Liver (tissue), 3 donors: ENCODE data around the gene SAPCD2.

ENCODE experiments used
- FOXA1 ChIP-seq: IDR thresholded peaks from 2 replicates; pipeline ENCODE4 v1.6.1; 2016; ENCODE audit warnings: antibody characterized with exemption
- NR2F2 ChIP-seq: IDR thresholded peaks from 2 replicates; pipeline ENCODE4 v1.6.1; 2016; ENCODE audit warnings: antibody characterized with exemption
- RAD21 ChIP-seq, 2 donors: IDR thresholded peaks; 2 replicates each; pipeline ENCODE4 v1.6.1; 2016; ENCODE audit warnings: antibody characterized with exemption in 2 of 2, mild to moderate bottlenecking in 2 of 2
- RXRA ChIP-seq, 2 donors: IDR thresholded peaks; 2 replicates each; pipeline ENCODE4 v1.6.1; 2017 to 2018; ENCODE audit warnings: antibody characterized with exemption in 2 of 2, mild to moderate bottlenecking in 1 of 2
- TAF1 ChIP-seq: conservative IDR thresholded peaks from 2 replicates; pipeline ENCODE4 v1.6.1; 2016; ENCODE audit warnings: antibody characterized with exemption, mild to moderate bottlenecking
- TF ChIP-seq, protein P1 (sequence below): fragments of 150-350 bp; IDR thresholded peaks from 2 replicates; pipeline ENCODE4 v1.5.1; 2017; ENCODE audit warnings: improper control_type of control experiment, low read depth, low read length; ENCODE audit not compliant: missing input control
- TF ChIP-seq, protein P2 (sequence below): IDR thresholded peaks from 2 replicates; pipeline ENCODE4 v1.6.1; 2016; ENCODE audit warnings: antibody characterized with exemption
- TF ChIP-seq, protein P3 (sequence below): IDR thresholded peaks from 2 replicates; pipeline ENCODE4 v1.6.1; 2016; ENCODE audit warnings: antibody characterized with exemption, mild to moderate bottlenecking
- TF ChIP-seq, protein P4 (sequence below): IDR thresholded peaks from 2 replicates; pipeline ENCODE4 v1.6.1; 2016; ENCODE audit warnings: antibody characterized with exemption
- donor health status: healthy.
- donor health status: healthy.

DNA sequence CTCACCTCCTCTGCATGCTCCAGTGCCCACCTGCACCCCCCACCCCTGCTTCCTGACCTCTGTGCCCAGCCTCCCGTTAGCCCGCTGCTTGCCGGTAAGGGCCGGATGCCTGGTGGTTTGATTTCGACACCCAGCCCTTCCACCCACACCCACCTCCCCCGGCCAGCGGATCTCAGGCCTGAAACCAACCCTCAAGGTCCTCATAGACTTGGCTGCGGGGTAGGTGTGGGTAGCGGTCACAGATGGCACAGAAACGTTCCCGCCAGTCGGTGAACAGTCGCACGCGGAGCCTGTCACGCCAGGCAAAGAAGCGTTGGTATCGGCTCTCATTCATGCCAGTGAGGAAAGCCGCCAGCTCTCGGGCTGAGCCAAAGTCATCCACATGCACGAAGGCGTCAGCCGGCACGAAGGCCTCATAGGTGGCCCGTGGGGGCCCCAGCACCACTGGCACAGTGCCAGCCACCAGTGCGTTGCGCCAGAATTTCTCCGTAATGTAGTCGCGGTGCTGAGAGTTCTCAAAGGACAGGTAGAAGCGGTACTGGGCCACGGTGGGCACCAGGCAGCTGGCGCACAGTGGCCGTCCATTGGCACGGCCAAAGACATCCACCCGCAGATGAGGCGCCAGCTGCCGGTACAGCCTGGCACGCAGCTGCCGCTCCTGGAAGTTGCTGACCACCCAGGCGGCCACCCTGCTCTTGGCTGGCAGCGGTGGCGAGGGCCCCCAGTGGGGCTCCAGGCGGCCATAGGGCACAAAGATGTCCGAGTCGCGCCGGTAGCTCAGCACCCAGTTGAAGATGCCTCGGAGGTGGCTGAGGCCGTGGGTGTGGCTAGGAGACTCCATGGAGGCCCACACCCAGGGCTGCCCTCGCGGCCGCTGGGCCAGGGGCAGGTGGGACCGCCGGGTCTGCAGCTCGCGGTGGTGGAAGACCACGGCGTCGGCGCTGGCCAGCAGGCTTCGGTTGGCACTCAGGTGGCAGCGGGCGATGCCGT, 39.5 kb downstream of the SAPCD2 start:
- TF ChIP-seq, protein P1, sequence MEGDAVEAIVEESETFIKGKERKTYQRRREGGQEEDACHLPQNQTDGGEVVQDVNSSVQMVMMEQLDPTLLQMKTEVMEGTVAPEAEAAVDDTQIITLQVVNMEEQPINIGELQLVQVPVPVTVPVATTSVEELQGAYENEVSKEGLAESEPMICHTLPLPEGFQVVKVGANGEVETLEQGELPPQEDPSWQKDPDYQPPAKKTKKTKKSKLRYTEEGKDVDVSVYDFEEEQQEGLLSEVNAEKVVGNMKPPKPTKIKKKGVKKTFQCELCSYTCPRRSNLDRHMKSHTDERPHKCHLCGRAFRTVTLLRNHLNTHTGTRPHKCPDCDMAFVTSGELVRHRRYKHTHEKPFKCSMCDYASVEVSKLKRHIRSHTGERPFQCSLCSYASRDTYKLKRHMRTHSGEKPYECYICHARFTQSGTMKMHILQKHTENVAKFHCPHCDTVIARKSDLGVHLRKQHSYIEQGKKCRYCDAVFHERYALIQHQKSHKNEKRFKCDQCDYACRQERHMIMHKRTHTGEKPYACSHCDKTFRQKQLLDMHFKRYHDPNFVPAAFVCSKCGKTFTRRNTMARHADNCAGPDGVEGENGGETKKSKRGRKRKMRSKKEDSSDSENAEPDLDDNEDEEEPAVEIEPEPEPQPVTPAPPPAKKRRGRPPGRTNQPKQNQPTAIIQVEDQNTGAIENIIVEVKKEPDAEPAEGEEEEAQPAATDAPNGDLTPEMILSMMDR, result no peak
- TF ChIP-seq, protein P2, sequence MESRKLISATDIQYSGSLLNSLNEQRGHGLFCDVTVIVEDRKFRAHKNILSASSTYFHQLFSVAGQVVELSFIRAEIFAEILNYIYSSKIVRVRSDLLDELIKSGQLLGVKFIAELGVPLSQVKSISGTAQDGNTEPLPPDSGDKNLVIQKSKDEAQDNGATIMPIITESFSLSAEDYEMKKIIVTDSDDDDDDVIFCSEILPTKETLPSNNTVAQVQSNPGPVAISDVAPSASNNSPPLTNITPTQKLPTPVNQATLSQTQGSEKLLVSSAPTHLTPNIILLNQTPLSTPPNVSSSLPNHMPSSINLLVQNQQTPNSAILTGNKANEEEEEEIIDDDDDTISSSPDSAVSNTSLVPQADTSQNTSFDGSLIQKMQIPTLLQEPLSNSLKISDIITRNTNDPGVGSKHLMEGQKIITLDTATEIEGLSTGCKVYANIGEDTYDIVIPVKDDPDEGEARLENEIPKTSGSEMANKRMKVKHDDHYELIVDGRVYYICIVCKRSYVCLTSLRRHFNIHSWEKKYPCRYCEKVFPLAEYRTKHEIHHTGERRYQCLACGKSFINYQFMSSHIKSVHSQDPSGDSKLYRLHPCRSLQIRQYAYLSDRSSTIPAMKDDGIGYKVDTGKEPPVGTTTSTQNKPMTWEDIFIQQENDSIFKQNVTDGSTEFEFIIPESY, result no peak
- no peak for TF ChIP-seq TAF1
- TF ChIP-seq FOXA1, result no peak
- TF ChIP-seq, protein P3, sequence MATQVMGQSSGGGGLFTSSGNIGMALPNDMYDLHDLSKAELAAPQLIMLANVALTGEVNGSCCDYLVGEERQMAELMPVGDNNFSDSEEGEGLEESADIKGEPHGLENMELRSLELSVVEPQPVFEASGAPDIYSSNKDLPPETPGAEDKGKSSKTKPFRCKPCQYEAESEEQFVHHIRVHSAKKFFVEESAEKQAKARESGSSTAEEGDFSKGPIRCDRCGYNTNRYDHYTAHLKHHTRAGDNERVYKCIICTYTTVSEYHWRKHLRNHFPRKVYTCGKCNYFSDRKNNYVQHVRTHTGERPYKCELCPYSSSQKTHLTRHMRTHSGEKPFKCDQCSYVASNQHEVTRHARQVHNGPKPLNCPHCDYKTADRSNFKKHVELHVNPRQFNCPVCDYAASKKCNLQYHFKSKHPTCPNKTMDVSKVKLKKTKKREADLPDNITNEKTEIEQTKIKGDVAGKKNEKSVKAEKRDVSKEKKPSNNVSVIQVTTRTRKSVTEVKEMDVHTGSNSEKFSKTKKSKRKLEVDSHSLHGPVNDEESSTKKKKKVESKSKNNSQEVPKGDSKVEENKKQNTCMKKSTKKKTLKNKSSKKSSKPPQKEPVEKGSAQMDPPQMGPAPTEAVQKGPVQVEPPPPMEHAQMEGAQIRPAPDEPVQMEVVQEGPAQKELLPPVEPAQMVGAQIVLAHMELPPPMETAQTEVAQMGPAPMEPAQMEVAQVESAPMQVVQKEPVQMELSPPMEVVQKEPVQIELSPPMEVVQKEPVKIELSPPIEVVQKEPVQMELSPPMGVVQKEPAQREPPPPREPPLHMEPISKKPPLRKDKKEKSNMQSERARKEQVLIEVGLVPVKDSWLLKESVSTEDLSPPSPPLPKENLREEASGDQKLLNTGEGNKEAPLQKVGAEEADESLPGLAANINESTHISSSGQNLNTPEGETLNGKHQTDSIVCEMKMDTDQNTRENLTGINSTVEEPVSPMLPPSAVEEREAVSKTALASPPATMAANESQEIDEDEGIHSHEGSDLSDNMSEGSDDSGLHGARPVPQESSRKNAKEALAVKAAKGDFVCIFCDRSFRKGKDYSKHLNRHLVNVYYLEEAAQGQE, result no peak
- TF ChIP-seq, protein P4, sequence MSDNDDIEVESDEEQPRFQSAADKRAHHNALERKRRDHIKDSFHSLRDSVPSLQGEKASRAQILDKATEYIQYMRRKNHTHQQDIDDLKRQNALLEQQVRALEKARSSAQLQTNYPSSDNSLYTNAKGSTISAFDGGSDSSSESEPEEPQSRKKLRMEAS, result no peak
- TF ChIP-seq RAD21 (IDR thresholded peaks at IDR 0.05), result no peak
- TF ChIP-seq NR2F2, result no peak
- TF ChIP-seq RXRA (IDR thresholded peaks at IDR 0.05), result no peak
